Measurements from ENCODE around the gene ZNF2.
A peak's percentile ranks its signal among the peaks of the same experiment; 100 is the strongest.

Gene ZNF2

DNA sequence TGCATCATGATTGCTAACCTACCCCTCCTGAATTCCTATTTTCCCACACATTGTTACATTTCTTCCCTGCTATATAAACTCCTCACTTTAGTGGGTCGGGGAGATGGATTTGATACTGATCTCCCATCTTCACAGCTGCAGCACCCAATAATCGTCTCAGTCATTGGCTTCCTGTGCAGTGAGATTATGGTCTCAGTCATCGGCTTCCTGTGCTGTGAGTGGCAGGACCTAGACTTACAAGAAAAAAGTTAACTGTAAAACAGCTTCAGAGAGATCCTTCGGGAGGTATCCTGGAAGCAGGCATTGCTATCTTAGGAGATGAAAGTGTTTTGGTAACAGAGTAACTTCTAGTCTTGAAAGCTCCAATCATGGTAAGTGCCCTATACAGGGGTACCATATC, 38.3 kb downstream of the ZNF2 start:
- H3K4me3 ChIP-seq (ENCODE audit: low read depth, low read length) = no peak overlapping the region
- TF ChIP-seq, protein P1, sequence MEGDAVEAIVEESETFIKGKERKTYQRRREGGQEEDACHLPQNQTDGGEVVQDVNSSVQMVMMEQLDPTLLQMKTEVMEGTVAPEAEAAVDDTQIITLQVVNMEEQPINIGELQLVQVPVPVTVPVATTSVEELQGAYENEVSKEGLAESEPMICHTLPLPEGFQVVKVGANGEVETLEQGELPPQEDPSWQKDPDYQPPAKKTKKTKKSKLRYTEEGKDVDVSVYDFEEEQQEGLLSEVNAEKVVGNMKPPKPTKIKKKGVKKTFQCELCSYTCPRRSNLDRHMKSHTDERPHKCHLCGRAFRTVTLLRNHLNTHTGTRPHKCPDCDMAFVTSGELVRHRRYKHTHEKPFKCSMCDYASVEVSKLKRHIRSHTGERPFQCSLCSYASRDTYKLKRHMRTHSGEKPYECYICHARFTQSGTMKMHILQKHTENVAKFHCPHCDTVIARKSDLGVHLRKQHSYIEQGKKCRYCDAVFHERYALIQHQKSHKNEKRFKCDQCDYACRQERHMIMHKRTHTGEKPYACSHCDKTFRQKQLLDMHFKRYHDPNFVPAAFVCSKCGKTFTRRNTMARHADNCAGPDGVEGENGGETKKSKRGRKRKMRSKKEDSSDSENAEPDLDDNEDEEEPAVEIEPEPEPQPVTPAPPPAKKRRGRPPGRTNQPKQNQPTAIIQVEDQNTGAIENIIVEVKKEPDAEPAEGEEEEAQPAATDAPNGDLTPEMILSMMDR (IDR thresholded peaks at IDR 0.05; ENCODE audit: insufficient read depth, low read depth, low read length, missing control alignments) = no peak
- DNase-seq (ENCODE audit: low read depth) = no peak

DNA sequence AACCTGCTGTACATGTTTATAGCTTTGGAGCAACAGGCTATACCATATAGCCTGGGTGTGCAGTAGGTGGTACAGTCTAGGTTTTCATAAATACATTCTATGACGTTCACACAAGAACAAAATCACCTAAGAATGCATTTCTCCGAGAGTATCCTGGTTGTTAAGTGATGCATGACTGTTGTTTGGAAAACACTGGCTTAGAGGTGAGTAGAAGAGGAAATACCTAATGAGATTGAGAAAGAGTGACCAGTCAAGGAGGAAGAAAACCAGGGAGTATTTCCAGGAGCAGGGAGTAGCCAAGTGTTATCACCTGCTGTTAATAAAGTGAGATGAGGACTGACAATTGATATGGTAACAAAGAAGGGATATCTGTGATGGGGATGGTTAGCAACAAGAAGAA, 38.8 kb downstream of the ZNF2 start:
- TF ChIP-seq, protein P1 (IDR thresholded peaks at IDR 0.05; ENCODE audit: insufficient read depth, low read depth, low read length, missing control alignments) = no peak
- no peak for DNase-seq (ENCODE audit: low read depth)
- H3K4me3 ChIP-seq (ENCODE audit: low read depth, low read length) = no peak overlapping the region

DNA sequence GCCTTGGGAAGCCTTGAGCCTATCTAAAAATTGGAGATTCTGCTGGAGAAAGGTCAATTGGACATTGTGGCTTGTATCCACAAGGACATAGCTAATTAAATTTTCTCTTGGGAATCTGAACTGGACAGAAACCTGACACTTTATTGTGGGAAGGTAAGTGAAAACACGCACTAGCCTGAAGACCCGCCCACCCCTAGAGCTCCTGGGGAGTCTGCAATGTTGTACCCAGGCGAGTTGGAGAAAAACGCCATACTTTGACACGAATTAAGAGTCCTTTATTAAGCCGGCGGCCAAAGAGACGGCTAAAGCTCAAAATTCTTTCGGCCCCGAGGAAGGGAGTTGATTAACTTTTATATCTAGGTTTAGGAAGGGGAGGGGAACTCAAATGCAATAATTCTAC, 40.5 kb downstream of the ZNF2 start:
- no peak for DNase-seq (ENCODE audit: low read depth)
- H3K4me3 ChIP-seq (ENCODE audit: low read depth, low read length) = no peak overlapping the region
- TF ChIP-seq, protein P1 (IDR thresholded peaks at IDR 0.05; ENCODE audit: insufficient read depth, low read depth, low read length, missing control alignments) = no peak

DNA sequence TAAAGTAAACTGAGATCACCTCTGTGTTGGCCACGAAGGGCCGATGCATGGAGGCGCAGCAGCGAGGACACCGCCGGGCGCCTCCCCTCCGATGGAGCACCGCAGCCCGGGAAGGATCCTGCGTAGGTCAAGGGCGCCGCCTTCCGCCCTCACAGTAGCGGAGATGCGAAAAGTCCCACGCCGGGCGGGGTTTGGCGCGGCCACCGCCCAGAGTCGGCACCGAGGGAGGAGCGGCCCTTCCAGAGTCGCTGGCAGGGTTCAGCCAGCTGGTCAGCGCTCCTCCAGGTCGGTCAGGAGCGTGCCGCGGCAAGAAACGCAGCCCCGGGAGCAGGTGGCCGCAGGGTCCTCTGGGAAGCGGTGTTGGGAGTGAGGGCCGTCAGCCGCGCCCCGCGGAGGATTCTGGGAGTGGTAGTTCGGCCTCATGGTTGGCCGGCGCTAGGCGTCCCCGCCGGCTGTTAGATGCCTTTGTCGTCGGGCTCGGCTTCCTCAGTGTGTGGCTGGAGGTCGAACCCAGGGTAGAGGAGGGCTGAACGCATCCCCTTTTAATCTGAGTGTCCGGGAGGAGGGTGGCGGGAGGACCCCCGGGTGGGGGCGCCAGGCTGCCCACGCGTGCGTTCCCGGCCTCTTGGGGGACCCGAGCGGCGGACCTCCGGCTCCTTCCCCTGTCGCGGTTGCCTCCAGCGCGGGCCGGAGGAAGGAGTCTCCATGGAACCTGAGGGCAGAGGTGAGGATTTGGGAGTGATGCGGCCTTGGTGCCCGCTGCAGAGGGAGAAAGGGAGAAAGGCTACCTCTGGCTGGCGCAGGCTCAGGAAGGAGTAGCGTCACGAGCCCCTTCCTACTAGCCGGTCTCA, 41.7 kb downstream of the ZNF2 start, which contains the start of gene ZNF892:
Gene ZNF892 (plus strand): TSS at position 411 of the 851 bp plus-strand sequence. CDS start 295 bp downstream, at position 706.
- TF ChIP-seq, protein P1 (IDR thresholded peaks at IDR 0.05; ENCODE audit: insufficient read depth, low read depth, low read length, missing control alignments) = peak; percentile 56
- DNase-seq (ENCODE audit: low read depth) = peak; percentile 88
- H3K4me3 ChIP-seq (ENCODE audit: low read depth, low read length) = peak within 1 kb of the TSS; percentile 61

DNA sequence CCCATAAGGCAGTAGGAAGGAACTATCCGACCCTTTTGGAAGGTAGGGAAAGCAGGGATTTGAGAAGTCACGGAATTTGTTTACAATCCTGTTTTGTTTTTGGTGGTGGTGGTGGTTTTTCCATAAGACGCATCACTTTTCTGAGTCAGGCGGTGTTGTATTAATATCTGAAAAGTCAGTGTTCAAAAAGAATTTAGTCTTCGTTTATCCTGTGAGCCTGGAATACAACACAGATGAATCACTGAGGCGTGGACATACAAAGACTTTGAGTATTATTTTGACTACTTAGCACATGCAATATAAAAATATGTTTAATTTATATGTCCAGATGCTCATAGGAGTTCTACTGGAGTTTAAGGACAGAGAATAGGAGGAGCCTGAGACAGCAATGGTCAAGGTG, 42.5 kb downstream of the ZNF2 start:
- TF ChIP-seq, protein P1 (IDR thresholded peaks at IDR 0.05; ENCODE audit: insufficient read depth, low read depth, low read length, missing control alignments) = no peak
- DNase-seq (ENCODE audit: low read depth) = no peak
- H3K4me3 ChIP-seq (ENCODE audit: low read depth, low read length) = peak overlapping the region; percentile 61

DNA sequence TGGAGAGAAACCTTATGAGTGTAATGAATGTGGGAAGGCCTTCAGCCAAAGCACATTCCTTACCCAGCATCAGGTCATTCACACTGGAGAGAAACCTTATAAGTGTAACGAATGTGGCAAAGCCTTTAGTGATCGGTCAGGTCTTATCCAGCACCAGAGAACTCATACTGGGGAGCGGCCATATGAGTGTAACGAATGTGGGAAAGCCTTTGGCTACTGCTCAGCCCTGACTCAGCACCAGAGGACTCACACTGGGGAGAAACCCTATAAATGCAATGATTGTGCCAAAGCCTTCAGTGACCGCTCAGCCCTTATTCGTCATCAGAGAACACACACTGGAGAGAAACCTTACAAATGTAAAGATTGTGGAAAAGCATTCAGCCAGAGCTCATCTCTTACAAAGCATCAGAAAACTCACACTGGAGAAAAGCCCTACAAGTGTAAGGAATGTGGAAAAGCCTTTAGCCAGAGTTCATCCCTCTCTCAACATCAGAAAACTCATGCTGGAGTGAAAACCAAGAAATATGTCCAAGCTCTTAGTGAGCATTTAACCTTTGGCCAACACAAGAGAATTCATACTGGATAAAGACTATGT, 49.5 kb downstream of the ZNF2 start:
- no peak overlapping the region for H3K4me3 ChIP-seq (ENCODE audit: low read depth, low read length)
- TF ChIP-seq, protein P1 (IDR thresholded peaks at IDR 0.05; ENCODE audit: insufficient read depth, low read depth, low read length, missing control alignments) = no peak
- DNase-seq (ENCODE audit: low read depth) = no peak
